WERI-Rb-1 (cell line): Measurements from ENCODE around the gene EPN2.
A peak's percentile ranks its signal among the peaks of the same experiment; 100 is the strongest.

ENCODE experiments used
- DNase-seq: peaks from one replicate; pipeline ENCODE4 v3.0.0-alpha.2; 2020
- H3K27ac ChIP-seq: fragments of 250-450 bp; sonication (Bioruptor Pico); 2 replicates; pipeline ENCODE4 v1.5.1; 2020; ENCODE audit warnings: mild to moderate bottlenecking, moderate library complexity
- H3K27me3 ChIP-seq: fragments of 250-450 bp; sonication (Bioruptor Pico); 2 replicates; pipeline ENCODE4 v1.5.1; 2021; ENCODE audit warnings: mild to moderate bottlenecking, low read depth, moderate library complexity; ENCODE audit not compliant: insufficient read depth, severe bottlenecking
- H3K36me3 ChIP-seq: fragments of 250-450 bp; sonication (Bioruptor Pico); 2 replicates; pipeline ENCODE4 v1.5.1; 2020; ENCODE audit warnings: mild to moderate bottlenecking, moderate library complexity
- H3K4me3 ChIP-seq: 2 replicates; pipeline ENCODE4 v1.5.1; 2011; ENCODE audit warnings: low read depth, mild to moderate bottlenecking, control low read depth, low read length
- H3K9me3 ChIP-seq: fragments of 250-450 bp; sonication (Bioruptor Pico); 2 replicates; pipeline ENCODE4 v1.5.1; 2021; ENCODE audit warnings: mild to moderate bottlenecking, moderate library complexity; ENCODE audit not compliant: severe bottlenecking
- CTCF ChIP-seq: IDR thresholded peaks from 2 replicates; pipeline ENCODE4 v1.5.1; 2011; ENCODE audit warnings: low read depth, mild to moderate bottlenecking, control low read depth, inconsistent platforms, low read length

The EPN2 gene

DNA sequence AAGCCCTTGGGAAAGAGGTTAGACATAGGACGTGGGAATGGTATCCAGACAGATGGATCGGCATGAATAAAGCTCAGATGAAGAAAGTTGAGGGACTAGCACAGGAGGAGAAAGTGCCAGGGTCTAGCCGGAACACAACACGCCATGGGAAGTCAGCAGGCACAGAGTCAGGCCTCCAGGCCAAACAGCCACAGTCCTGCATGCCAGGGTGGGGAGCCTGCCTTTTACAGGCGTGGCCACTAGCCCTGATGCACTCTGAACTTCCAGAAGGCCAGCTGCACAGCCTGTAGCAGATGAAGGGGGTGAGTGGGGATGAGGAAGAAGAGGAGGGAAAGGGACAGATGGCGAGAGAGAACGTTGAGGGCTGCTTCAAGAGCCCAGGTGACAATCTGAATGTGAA, 120.2 kb downstream of the EPN2 start:
- Histone ChIP-seq H3K4me3 (no peak overlapping the region), H3K9me3 (no peaks in the 10 kb centered on the region), H3K27me3 (no peaks in the 10 kb centered on the region), H3K36me3 (peaks cover 8% of the 10 kb centered on the region), H3K27ac (peak overlapping the region; percentile 41)
- no peak for TF ChIP-seq CTCF
- DNase-seq = no peak

DNA sequence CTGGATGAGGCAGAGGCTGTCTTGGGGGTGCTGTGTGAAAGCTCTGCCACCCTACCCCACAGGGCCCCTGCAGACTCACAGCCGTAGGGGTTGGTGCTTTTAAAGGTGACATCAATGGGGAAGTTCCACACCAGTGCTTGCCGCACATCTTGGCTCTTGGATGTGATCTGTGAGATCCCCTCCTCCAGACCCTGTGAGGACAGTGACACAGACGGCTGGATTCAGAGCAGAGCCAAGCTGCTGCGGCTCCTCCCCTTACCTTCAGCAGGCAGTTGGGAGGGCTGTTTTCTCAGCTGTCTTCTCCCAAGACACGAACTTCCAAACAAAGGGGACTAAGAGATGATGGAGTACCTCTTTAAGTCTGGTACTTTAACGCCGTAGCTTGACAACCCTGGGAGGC, 120.6 kb downstream of the EPN2 start:
- no peaks in the 10 kb centered on the region for H3K9me3 ChIP-seq

DNA sequence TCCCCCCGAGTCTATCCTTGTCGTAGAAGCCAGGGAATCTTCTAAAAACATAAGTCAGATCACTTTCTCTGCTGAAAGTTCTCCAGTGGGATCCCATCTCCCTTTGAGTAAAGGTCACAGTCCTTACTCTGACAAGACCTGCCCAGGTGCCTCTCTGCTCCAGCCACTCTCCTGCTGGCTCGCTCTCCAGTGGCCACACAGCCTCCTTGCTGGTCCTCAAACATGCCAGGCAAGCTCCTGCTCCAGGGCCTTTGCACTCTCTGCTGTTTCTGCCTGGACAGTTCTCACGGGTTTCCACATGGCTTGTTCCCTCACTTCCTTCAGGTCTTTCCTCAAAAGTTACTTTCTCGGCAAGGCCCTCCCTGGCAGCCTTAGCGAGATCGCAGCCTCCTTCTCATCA, 122.0 kb downstream of the EPN2 start:
- H3K27me3 ChIP-seq = no peaks in the 10 kb centered on the region
- DNase-seq = no peak
- H3K4me3 ChIP-seq = no peak overlapping the region
- H3K27ac ChIP-seq = no peak overlapping the region
- no peaks in the 10 kb centered on the region for H3K9me3 ChIP-seq
- no peak for TF ChIP-seq CTCF
- peaks cover 8% of the 10 kb centered on the region for H3K36me3 ChIP-seq

More for the DNA sequence above, 120.6 kb downstream of the EPN2 start:
- Histone ChIP-seq H3K4me3 (no peak overlapping the region), H3K27me3 (no peaks in the 10 kb centered on the region), H3K36me3 (peaks cover 8% of the 10 kb centered on the region), H3K27ac (peak overlapping the region; percentile 41)
- DNase-seq = peak; percentile 48
- no peak for TF ChIP-seq CTCF

DNA sequence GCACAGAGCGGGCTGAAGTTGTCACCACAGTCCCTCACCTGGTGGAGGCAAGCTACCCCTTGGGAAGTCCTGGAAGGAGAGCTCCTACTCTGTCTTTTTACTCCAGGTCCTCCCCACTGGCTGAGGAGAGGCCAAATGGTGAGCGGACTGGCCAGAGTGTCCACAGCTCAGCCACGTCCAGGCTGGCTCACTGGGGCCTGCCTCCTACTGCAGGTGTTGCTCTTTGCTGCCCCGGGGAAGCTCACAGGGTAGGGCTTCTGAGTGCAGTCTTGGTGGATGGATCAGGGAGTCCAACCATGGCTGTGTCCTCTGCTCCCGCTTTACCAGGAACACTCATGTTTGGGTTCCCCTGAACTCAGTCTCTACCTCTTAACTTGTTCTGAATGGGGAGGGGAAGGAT, 122.7 kb downstream of the EPN2 start:
- no peaks in the 10 kb centered on the region for H3K27me3 ChIP-seq

GRCh38 chr17:19360772-19361171, 123.6 kb downstream of the EPN2 start:
- Histone ChIP-seq H3K27me3 (no peaks in the 10 kb centered on the region), H3K9me3 (no peaks in the 10 kb centered on the region), H3K4me3 (no peak overlapping the region), H3K36me3 (peaks cover 8% of the 10 kb centered on the region), H3K27ac (no peak overlapping the region)
- no peak for DNase-seq
- no peak for TF ChIP-seq CTCF

More for the DNA sequence above, 122.7 kb downstream of the EPN2 start:
- TF ChIP-seq CTCF = no peak
- Histone ChIP-seq H3K27ac (no peak overlapping the region), H3K4me3 (no peak overlapping the region), H3K36me3 (peaks cover 8% of the 10 kb centered on the region), H3K9me3 (no peaks in the 10 kb centered on the region)
- no peak for DNase-seq

GRCh38 chr17:19361326-19361725, 124.2 kb downstream of the EPN2 start:
- H3K36me3 ChIP-seq = peaks cover 8% of the 10 kb centered on the region
- H3K9me3 ChIP-seq = no peaks in the 10 kb centered on the region
- H3K27ac ChIP-seq = no peak overlapping the region
- TF ChIP-seq CTCF = no peak
- H3K27me3 ChIP-seq = no peaks in the 10 kb centered on the region
- DNase-seq = no peak
- no peak overlapping the region for H3K4me3 ChIP-seq
